DOHH2 (cell line): ENCODE data around the gene SUN3.

Experiments used
- H3F3A ChIP-seq: fragments of 200-600 bp; sonication (generic), shearing (Covaris generic); 2 replicates; pipeline ENCODE4 v1.6.0; 2016; ENCODE audit warnings: antibody characterized with exemption, mild to moderate bottlenecking; ENCODE audit not compliant: control insufficient read depth, insufficient read depth
- H3K27ac ChIP-seq: fragments of 200-600 bp; sonication (generic); 2 replicates; pipeline ENCODE4 v1.5.1; 2014; ENCODE audit warnings: low read depth, mild to moderate bottlenecking, low read length, moderate library complexity
- H3K27me3 ChIP-seq: fragments of 200-600 bp; sonication (generic); 2 replicates; pipeline ENCODE4 v1.6.1; 2014; ENCODE audit warnings: mild to moderate bottlenecking, low read length, mixed read lengths; ENCODE audit not compliant: control insufficient read depth
- H3K36me3 ChIP-seq: fragments of 200-600 bp; sonication (generic); 2 replicates; pipeline ENCODE4 v1.6.1; 2014; ENCODE audit warnings: mild to moderate bottlenecking, low read length, moderate library complexity, mixed read lengths; ENCODE audit not compliant: control insufficient read depth
- H3K4me1 ChIP-seq: fragments of 200-600 bp; sonication (generic); 2 replicates; pipeline ENCODE4 v1.6.1; 2014; ENCODE audit warnings: mild to moderate bottlenecking, low read length, mixed read lengths; ENCODE audit not compliant: control insufficient read depth
- H3K4me2 ChIP-seq: fragments of 200-600 bp; sonication (generic); 2 replicates; pipeline ENCODE4 v1.6.0; 2014; ENCODE audit warnings: mild to moderate bottlenecking, low read length, moderate library complexity
- H3K4me3 ChIP-seq: fragments of 200-600 bp; sonication (generic); 2 replicates; pipeline ENCODE4 v1.5.1; 2014; ENCODE audit warnings: mild to moderate bottlenecking, low read length, mixed read lengths
- H3K79me2 ChIP-seq: fragments of 200-600 bp; sonication (generic); 2 replicates; pipeline ENCODE4 v1.6.1; 2014; ENCODE audit warnings: mild to moderate bottlenecking, low read length, mixed read lengths; ENCODE audit not compliant: control insufficient read depth
- H3K9me2 ChIP-seq: fragments of 200-600 bp; sonication (generic); replicated peaks from 2 replicates; pipeline ENCODE4 v1.6.1; 2014; ENCODE audit warnings: mild to moderate bottlenecking, low read length, mixed read lengths; ENCODE audit not compliant: control insufficient read depth
- H3K9me3 ChIP-seq: fragments of 200-600 bp; sonication (generic); 2 replicates; pipeline ENCODE4 v1.6.1; 2014; ENCODE audit warnings: antibody characterized with exemption, low read length, mixed read lengths; ENCODE audit not compliant: control insufficient read depth, insufficient read depth
- H4K20me1 ChIP-seq: fragments of 200-600 bp; sonication (generic); 2 replicates; pipeline ENCODE4 v1.6.0; 2014; ENCODE audit warnings: low read depth, mild to moderate bottlenecking, antibody characterized with exemption, low read length, moderate library complexity; ENCODE audit not compliant: control insufficient read depth, insufficient read depth
- CTCF ChIP-seq: fragments of 200-600 bp; sonication (generic); IDR thresholded peaks from one replicate; pipeline ENCODE4 v1.5.1; 2014; ENCODE audit warnings: antibody characterized with exemption, mild to moderate bottlenecking, low read depth, low read length; ENCODE audit not compliant: poor library complexity, severe bottlenecking
- EZH2phosphoT487 ChIP-seq: fragments of 200-600 bp; sonication (generic); IDR thresholded peaks from 2 replicates; pipeline ENCODE4 v1.6.1; 2017; ENCODE audit warnings: borderline replicate concordance, mild to moderate bottlenecking, antibody characterized with exemption, low read length, moderate library complexity, mixed read lengths

Gene SUN3

GRCh38 chr7:47942132-47942531 lies 86.8 kb downstream of the SUN3 start:
- no peaks in the 10 kb centered on the region for H3K36me3 ChIP-seq
- TF ChIP-seq EZH2phosphoT487 (no peak), CTCF (no peak)
- no peaks in the 10 kb centered on the region for H4K20me1 ChIP-seq
- peaks cover 12% of the 10 kb centered on the region for H3K4me1 ChIP-seq
- H3F3A ChIP-seq = no peaks in the 10 kb centered on the region
- no peak overlapping the region for H3K4me2 ChIP-seq
- H3K27me3 ChIP-seq = no peaks in the 10 kb centered on the region
- H3K27ac ChIP-seq = no peak overlapping the region
- no peaks in the 10 kb centered on the region for H3K9me3 ChIP-seq
- H3K79me2 ChIP-seq = no peaks in the 10 kb centered on the region
- H3K4me3 ChIP-seq = no peak overlapping the region
- no peaks in the 10 kb centered on the region for H3K9me2 ChIP-seq

- no peak overlapping the region for H3K27ac ChIP-seq
- no peak overlapping the region for H3K4me3 ChIP-seq
- no peaks in the 10 kb centered on the region for H3K36me3 ChIP-seq
- no peaks in the 10 kb centered on the region for H3K9me2 ChIP-seq
- no peak for TF ChIP-seq EZH2phosphoT487
- no peak for TF ChIP-seq CTCF
- no peaks in the 10 kb centered on the region for H3K79me2 ChIP-seq
- H3K9me3 ChIP-seq = no peaks in the 10 kb centered on the region
- no peaks in the 10 kb centered on the region for H4K20me1 ChIP-seq
- no peaks in the 10 kb centered on the region for H3F3A ChIP-seq
- H3K4me2 ChIP-seq = no peak overlapping the region
- H3K27me3 ChIP-seq = peaks cover 6% of the 10 kb centered on the region; the same call in 1 of the 2 replicates
- peaks cover 19% of the 10 kb centered on the region for H3K4me1 ChIP-seq
Measured at GRCh38 chr7:47941136-47941844, 87.6 kb downstream of the SUN3 start.

- no peaks in the 10 kb centered on the region for H3F3A ChIP-seq
- no peaks in the 10 kb centered on the region for H4K20me1 ChIP-seq
- peaks cover 9% of the 10 kb centered on the region; the same call in 1 of the 2 replicates for H3K27me3 ChIP-seq
- H3K36me3 ChIP-seq = no peaks in the 10 kb centered on the region
- H3K4me1 ChIP-seq = peaks cover 20% of the 10 kb centered on the region
- no peak for TF ChIP-seq EZH2phosphoT487
- no peak for TF ChIP-seq CTCF
- H3K9me2 ChIP-seq = no peaks in the 10 kb centered on the region
- H3K79me2 ChIP-seq = no peaks in the 10 kb centered on the region
- H3K4me3 ChIP-seq = no peak overlapping the region
- no peak overlapping the region for H3K27ac ChIP-seq
- no peaks in the 10 kb centered on the region for H3K9me3 ChIP-seq
- H3K4me2 ChIP-seq = no peak overlapping the region
Measured at GRCh38 chr7:47940088-47941013, 88.6 kb downstream of the SUN3 start.
